Measurements from ENCODE around the gene SPSB1. TPM values are rescaled to one million over a fixed set of nuclear protein-coding genes. Genes with fewer than 3 reads are reported as not detected.

The SPSB1 gene
- 100 to 1,000 TPM in 1 of 3 donors, 10 to 100 TPM in 2; 15.8 to 153 (median 39.6) TPM for polyA plus RNA-seq

DNA sequence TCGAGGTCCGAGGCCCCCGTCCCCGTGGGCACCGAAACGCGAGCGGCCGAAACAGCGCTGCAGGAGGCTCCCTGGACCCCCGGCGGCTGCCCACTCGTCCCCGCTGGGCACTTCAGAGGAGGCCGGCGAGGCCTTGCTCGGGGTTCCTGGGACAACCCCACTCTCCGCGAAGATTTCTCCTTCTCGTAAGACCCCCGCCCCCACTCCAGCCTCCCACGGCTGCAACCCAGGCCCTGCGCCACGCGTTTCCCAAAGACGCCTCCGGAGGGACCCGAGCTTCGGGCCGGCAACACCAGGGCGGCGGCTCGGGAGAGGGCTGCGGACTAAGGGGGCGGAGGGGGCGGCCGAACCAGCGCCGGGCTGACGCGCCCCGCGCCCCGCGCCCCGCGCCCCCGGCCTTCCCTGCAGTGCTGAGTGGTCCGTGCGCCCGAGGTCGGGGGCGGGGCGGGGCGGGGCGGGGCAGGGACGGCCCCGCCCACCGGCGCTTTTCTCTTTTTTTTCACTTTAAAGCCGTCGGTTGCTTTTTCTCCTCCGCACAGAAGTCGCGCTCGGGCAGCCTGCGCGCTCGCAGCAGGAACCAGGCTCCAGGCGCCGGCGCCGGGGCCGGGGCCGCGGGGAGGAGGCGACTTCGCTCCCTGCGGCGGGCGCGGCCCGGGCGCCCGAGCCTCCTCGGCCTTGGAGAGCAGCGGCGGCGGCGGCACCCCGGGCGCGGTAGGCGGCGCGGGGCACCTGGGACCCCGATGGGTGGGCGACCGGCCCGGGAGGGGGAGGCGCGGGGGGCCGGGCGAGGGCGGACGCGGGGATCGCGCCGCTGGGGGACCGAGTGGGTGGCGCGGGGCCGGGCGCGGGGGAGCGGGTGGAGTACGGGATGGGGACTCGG, at the start of gene SPSB1:
Gene SPSB1 (plus strand): TSS at position 534 of the 880 bp plus-strand sequence. CDS start 62,998 bp downstream, outside the sequence.
- peak within 1 kb of the TSS; percentile 66 for H3K27ac ChIP-seq (ENCODE audit: low read depth, low read length)
- 1 to 3% (median 2%) methylated on average over 66 to 119 of the region's 119 CpGs for WGBS, 3 donors

DNA sequence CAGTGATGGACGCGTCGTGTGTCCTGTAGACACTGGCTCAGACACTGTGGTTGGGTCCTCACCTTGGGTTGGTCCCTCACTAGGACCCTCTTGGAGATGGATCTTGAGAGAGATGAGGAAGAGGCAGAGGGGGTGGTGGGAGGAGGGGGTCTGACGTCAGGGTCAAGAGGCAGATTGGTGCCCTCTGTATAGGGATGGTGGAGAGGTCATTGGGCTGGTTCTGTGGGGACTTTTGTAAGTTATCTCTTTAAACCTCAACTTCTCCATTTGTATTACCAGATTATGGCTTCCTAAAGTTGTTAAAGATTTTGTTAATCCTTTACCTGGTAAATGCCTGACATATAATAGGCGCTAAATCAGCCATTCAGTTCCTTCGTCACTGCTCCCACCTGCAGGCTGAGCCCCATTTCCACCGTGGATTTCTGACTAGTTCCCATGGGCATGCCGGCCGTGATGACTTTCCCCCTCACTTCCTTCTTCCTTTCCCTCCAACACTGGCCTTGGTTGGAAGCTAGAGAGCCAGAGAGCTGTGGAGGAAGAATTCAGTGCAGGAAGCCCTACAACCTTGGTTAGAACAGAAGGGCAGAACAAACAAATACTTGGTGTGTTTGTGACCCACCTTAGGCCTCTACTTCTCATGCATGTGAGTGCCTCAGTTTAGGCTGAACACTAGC, 49.5 kb upstream of the SPSB1 start:
- WGBS, 3 donors: 57 to 66% (median 57%) methylated on average over 9 of the region's 9 CpGs
- peak overlapping the region; percentile 85 for H3K27ac ChIP-seq (ENCODE audit: low read depth, low read length)

DNA sequence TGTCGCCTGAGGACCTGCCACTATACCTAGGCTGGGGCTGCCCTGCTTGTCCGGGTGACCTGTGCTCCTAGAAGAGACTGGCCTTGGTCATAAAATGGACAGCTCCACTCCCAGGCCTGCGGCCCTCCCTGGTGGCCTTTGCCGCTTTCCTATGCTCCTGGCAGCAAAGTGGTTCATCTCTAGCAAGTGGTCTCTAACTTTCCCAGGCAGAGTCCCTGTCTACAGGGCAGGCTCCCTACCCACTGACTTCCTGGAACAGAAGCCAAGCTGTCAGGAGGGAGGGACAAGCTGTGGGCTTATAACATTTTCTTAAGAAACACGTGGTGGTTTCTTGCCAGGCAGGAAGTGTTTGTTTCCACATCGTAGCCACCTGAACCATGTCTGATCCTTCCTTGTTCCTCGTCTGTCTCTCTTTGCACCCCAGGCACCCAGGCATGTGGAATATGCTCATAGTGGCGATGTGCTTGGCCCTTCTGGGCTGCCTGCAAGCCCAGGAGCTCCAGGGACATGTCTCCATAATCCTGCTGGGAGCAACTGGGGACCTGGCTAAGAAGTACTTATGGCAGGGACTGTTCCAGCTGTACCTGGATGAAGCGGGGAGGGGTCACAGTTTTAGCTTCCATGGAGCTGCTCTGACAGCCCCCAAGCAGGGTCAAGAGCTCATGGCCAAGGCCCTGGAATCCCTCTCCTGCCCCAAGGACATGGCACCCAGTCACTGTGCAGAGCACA, 48.0 kb upstream of the SPSB1 start:
- H3K27ac ChIP-seq (ENCODE audit: low read depth, low read length): no peak overlapping the region
- WGBS, 3 donors: 51 to 61% (median 53%) methylated on average over 9 of the region's 9 CpGs

DNA sequence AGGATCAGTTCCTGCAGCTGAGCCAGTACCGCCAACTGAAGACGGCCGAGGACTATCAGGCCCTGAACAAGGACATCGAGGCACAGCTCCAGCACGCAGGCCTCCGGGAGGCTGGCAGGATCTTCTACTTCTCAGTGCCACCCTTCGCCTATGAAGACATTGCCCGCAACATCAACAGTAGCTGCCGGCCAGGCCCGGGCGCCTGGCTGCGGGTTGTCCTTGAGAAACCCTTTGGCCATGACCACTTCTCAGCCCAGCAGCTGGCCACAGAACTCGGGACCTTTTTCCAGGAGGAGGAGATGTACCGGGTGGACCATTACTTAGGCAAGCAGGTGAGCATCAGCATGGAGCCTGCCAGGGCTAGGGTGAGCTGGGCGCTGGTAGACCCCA, 47.5 kb upstream of the SPSB1 start:
- no peak overlapping the region for H3K27ac ChIP-seq (ENCODE audit: low read depth, low read length)
- WGBS, 3 donors: 75 to 85% (median 82%) methylated on average over 15 of the region's 15 CpGs

DNA sequence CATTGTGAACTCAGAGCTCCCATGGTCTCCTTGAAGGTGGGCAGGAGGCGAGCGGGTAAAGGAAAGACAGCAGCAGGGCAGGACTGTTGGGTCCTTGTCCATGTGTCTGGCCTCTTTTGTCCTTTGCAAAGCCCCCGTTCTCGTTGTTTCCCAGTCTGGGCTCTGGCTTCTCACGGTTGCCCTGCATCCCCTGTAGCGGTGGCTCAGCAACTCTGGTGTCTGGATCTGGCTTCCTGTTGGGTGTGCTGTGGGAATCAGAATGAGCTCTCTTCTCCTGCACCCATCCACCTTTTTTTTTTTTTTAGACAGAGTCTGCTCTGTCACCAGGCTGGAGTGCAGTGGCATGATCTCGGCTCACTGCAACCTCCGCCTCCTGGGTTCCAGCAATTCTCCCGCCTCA, 47.0 kb upstream of the SPSB1 start:
- no peak overlapping the region for H3K27ac ChIP-seq (ENCODE audit: low read depth, low read length)
- WGBS, 3 donors: 82 to 96% (median 95%) methylated on average over 9 of the region's 9 CpGs

DNA sequence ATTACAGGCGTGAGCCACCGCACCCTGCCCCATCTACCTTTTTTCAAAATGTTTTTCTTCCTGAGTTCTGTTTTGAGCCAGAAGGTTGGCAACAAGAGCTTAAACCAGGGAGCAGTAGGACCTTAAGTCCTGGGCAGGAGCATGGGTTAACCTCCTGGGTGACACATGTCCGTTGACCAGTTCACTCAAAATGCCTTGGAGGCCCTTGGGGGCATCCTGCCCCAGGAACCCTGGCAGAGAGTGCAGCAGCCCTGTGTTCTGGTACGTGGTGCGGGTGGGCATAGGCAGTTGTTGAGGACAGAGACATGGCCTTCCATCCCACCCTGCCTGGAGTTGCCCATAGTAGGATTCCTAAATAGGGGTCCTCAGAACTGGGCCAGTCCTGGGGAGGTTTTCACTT, 46.5 kb upstream of the SPSB1 start:
- no peak overlapping the region for H3K27ac ChIP-seq (ENCODE audit: low read depth, low read length)
- WGBS, 3 donors: 93 to 97% (median 96%) methylated on average over 5 of the region's 5 CpGs

DNA sequence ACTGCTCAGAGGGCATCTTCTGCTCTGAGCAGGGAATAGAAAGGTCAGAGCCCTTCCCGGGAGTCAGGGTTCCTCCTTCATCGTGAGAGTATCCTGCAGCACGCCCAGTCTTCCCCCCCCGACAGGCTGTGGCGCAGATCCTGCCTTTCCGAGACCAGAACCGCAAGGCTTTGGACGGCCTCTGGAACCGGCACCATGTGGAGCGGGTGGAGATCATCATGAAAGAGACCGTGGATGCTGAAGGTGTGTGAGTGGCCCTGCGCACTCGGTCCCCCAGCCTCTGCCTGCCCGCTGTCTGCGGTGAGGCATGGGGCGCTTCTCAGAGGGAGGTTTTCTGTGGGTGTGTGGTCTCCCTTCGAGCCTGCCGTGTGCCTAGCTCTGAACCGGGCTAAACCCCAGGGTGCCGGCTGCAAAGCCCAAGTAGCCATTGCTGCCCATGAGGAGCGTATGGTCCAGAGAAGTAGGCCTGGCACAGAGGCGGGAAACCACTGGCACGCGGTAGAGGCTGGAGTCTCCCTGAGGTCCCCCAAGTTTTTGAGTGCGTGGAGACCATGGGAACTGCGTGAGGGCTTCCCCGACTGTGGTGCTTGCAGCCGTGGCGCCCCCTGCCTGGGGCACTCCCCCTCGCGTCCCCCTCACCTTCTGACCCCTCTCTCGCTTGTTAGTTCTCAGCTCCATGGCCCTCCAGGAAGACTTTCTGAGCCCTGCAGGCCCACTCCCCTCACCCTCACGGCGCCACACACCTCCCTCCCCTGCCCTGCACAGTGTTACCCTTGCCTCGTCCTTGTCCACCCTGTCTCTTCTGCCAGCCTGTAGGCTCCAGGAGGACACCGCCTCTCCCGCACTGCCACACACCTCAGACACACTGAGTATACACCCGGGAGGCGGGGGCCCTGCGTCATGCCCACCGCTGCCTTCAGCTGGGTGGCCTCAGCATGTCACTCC, 45.6 kb upstream of the SPSB1 start:
- WGBS, 3 donors: 91 to 93% (median 92%) methylated on average over 38 to 41 of the region's 41 CpGs
- H3K27ac ChIP-seq (ENCODE audit: low read depth, low read length): no peak overlapping the region

DNA sequence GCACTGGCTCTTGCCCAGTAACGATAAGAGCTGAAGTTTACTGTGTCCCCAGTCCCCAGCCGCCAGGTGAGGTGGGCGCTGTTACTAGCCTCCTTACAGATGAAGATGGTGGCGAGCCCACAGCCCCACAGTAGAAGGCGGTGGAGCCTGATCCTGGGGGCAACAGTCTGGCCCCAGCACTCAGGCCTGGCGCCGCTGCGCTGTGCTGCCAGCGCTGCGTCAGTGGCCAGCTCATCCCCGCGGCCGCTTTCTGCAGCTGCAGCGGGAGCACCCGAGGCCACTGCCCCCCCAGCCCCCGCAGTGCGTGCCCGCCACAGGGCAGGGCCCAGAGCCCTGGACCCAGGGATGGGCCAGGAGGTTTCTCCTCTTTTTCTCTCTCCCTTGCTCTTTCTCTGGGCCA, 44.8 kb upstream of the SPSB1 start:
- WGBS, 3 donors: 88 to 95% (median 93%) methylated on average over 15 to 18 of the region's 18 CpGs
- no peak overlapping the region for H3K27ac ChIP-seq (ENCODE audit: low read depth, low read length)

DNA sequence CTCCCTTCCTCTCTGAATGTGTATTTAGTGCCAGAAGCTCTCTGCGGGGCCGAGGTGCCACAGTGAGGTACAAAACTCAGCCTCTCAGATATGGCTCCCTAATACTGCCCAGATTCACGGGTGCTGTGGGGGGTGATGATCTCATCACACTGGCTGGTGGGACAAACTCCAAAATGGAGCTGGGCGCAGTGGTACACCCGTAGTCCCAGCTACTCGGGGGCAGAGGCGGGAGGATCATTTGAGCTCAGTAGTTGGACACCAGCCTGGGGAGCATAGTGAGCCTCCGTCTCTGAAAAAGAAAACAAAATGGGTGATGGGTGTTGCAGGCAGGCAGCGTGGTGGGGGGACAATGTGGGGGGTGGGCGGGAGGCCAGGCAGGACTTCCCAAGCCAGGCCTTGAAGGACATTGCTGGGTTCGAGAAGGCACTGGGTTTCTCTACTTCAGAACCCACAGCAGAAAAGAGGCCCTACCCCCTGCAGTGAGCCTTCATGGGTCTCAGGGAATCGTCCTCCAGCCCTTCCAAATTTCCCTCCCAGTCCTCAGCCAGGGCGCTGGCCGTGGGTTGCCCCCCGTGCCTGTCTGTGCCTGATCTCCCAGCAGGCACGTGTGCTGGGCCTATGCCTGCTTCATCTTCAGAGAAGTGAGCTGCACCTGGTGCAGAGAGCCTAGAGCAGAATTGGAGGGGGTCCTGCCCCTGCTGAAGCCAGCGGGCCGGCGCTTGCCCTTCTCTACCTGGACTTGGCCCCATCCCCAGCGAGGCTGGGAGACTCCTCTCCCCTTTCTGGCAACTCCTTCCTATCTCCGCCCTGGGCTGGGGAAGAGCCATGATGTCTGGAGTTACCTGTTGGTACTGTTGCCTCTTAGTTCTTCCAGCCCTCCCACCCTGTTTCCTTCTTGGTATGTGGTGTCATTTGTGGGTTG, 44.1 kb upstream of the SPSB1 start:
- H3K27ac ChIP-seq (ENCODE audit: low read depth, low read length): no peak overlapping the region
- 81 to 84% (median 83%) methylated on average over 21 of the region's 21 CpGs for WGBS, 3 donors

DNA sequence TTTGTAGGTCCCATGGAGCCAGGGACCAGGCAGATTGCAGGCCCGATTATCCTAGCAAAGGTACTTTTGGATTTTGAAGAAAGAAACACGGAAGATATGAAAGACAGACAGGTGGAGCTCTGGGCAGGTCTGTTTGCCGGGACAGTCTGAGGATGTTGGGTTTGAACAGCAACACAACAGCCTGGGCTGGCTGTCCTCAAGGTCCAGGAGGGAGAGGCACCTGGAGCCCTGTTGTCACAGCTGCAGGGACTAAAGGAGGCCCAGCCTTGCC, 43.5 kb upstream of the SPSB1 start:
- 39 to 95% (median 83%) methylated on average over 3 of the region's 3 CpGs for WGBS, 3 donors

DNA sequence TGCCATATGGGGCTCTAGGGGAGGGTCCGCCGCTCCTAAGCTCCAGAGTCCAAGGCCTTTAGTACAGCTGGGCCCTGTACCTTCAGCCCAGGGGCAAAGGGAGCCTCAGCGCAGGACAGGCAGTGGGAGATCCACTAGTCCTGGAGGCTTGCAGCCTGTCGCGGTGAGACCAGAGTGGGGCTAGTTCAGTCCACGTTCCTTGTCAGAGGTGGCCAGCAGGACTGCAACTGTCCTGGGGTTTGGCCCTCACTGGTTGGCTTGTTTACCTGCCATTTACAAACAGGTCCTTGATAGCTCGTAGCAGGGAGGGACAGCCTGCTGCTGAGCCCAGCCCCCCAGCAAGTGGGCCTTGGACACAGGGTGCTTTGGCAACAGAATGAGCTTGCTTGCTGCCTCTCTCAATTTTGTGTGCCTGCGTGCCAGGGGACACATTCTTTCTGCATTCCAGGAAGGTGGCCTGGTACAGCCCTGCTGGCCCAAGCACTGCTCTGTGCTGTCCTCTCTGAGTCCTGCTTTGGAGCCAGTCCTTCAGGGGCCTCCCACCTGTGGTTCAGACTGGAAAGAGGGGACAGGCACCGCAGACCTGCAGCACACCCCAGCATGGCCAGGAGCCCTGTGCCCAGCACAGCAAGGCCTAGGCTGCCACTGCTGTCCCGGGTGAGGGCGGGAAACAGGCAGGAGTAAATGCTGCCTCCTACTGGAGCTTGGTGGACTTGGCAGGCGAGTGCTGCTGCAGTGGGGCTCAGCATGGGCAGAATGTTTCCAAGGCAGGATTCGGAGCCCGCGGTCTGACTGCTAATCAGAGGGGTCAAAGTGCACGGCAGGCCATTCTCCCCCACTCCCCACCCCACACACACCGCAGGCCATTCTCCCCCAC, 42.9 kb upstream of the SPSB1 start:
- H3K27ac ChIP-seq (ENCODE audit: low read depth, low read length): no peak overlapping the region
- 39 to 73% (median 64%) methylated on average over 15 to 17 of the region's 17 CpGs for WGBS, 3 donors

More for the DNA sequence above, 43.5 kb upstream of the SPSB1 start:
- H3K27ac ChIP-seq (ENCODE audit: low read depth, low read length): no peak overlapping the region

DNA sequence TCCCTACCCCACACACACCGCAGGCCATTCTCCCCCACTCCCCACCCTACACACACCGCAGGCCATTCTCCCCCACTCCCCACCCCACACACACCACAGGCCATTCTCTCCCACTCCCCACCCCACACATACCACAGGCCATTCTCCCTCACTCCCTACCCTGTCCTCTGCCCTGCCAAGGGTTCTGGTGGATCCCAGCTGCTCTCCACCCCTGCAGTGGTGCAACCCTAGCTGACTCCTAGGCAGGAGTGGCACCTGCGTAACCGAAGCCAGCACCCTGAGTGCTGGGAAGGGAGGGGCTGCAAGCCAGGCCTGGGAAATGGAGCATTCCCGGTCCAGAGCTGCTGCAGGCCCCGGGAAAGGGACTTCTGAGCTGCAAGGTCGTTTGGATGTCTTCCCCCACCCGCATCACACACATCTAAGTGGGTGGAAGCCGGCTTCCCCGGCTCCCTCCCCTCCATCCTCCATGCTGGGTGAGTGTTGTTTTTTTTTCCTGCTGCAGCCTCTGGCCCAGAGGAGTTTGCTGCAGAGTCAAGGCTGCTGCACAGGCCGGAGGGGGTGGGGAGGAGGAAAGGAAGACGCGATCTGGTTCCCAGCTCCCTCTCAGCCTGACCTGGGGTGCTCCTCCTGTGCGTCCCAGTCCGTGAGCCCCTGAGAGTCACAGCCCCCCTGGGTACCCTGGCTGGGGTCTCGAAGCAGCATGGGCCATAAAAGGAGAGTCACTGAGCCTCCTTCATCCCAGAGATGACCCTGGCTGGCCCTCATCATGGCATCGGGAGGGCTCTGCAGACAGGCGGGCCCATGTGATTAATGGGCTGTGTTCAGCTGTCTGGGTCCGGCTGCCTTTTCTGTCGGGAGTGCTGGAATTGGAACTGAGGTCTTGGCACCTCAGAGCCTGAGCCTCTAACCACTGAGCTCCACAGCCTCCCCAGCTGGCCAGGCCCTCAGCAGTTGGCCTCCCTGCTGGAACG, 42.0 kb upstream of the SPSB1 start:
- no peak overlapping the region for H3K27ac ChIP-seq (ENCODE audit: low read depth, low read length)
- 52 to 58% (median 56%) methylated on average over 21 of the region's 21 CpGs for WGBS, 3 donors

DNA sequence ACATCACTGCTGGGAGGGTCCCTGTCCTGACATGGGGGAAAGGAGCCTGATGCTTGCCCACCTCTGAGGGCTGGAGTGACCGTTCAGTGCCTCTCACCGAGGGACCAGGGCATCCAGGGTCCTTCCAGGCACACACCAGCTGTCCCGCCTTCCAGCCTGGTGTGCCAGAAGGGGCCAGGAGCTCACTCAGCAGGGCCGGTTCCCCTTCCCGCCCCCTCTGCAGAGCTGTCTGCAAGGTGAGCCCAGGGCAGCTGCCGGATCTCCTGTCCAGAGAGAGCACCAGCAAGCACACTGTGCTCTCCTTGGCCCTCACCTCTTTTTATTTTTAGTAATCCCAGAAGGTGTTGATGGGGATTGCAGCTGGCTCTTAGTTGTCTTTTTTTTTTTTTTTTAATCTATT, 41.2 kb upstream of the SPSB1 start:
- H3K27ac ChIP-seq (ENCODE audit: low read depth, low read length): no peak overlapping the region
- WGBS, 3 donors: 46 to 66% (median 56%) methylated on average over 6 of the region's 6 CpGs

DNA sequence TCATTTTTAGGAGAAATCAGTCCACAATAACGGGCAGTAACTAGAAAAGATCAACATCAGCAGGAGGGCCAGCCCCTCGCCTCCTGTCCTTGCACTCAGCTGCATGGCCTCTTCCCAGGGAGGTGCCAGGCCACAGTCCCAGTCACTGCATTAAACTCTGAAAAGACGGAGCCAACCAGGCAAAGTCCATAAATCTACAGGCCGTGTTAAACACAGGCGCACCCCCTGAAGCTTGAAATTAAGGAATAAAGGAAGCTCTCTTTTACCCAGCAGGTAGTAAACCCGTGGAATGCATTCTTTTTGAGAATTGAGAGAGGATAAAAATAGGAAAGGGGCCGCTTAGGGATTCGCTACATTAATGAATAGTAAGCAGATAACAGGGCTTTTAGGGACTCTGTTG, 39.7 kb upstream of the SPSB1 start:
- WGBS, 3 donors: 74 to 88% (median 83%) methylated on average over 8 of the region's 8 CpGs
- no peak overlapping the region for H3K27ac ChIP-seq (ENCODE audit: low read depth, low read length)

DNA sequence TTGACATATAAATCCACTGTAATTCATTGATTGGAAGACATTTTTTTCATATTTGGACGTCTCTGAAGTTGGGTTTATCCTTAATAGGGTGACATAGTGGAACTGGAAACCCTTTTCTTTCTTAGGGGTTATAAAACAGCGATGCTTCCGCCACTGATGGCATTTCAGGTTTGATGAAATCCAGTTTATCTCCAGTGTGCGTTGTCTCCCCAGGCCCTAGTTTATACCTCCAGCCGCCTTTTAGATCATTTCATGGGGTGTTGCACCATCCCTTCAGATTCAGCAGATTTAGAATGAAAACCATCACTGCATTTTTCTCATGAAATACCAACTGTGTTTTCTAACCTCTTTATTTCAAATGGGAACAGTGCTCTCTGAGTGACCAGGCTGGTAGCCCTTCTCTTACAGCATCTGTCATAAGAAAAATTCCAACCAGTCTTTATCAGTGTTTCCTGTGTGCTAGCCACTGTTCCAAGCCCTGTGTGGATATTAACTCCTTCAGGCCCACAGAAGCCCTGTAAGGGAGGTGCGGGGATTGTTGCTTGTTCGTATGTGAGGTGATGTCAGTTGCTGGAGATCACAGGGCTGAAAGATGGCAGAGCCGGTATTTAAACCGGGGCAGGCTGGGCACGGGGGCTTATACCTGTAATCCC, 39.1 kb upstream of the SPSB1 start:
- 81 to 88% (median 83%) methylated on average over 10 of the region's 10 CpGs for WGBS, 3 donors
- no peak overlapping the region for H3K27ac ChIP-seq (ENCODE audit: low read depth, low read length)

Data from adipose tissue (tissue), 3 donors.